Kidney epithelial cell (primary cell): ENCODE measurements around the gene IFT88. TPM values are rescaled to one million over a fixed set of nuclear protein-coding genes. Genes with fewer than 3 reads are reported as not detected.

ENCODE experiments used
- DNase-seq: peaks from one replicate; pipeline ENCODE4 v3.0.0-alpha.2; 2010; ENCODE audit warnings: low read depth
- H3K27me3 ChIP-seq: 2 replicates; pipeline ENCODE4 v1.6.0; 2011; ENCODE audit warnings: low read length; ENCODE audit not compliant: control insufficient read depth, insufficient read depth
- H3K36me3 ChIP-seq: 2 replicates; pipeline ENCODE4 v1.5.1; 2011; ENCODE audit warnings: low read length; ENCODE audit not compliant: control insufficient read depth, insufficient read depth
- H3K4me3 ChIP-seq: 2 replicates; pipeline ENCODE4 v1.5.1; 2011; ENCODE audit warnings: low read depth, mild to moderate bottlenecking, control low read depth, low read length
- CTCF ChIP-seq: IDR thresholded peaks from 2 replicates; pipeline ENCODE4 v1.5.1; 2011; ENCODE audit warnings: mild to moderate bottlenecking, moderate library complexity, low read length, control low read depth, inconsistent platforms; ENCODE audit not compliant: insufficient read depth, poor library complexity, severe bottlenecking
- total RNA-seq: library from RNA; depleted of rRNA; stranded (reverse); fragments of >200 nt; gene quantifications from 2 replicates; pipeline ENCODE4 v1.2.3, GENCODE V29; 2015

IFT88 gene
- total RNA-seq, 1 donor from 2014 or later, result 12.2 TPM

- H3K36me3 ChIP-seq, result no peaks in the 10 kb centered on the region
- H3K27me3 ChIP-seq, result peaks cover 19% of the 10 kb centered on the region
- no peak for DNase-seq
- no peak for TF ChIP-seq CTCF
- H3K4me3 ChIP-seq, result no peak overlapping the region
These were observed 150.0 kb downstream of the IFT88 start for GRCh38 chr13:20716951-20717350.

- peaks cover 19% of the 10 kb centered on the region for H3K27me3 ChIP-seq
- DNase-seq, result no peak
- no peaks in the 10 kb centered on the region for H3K36me3 ChIP-seq
- no peak overlapping the region for H3K4me3 ChIP-seq
- TF ChIP-seq CTCF, result no peak
These were observed 150.9 kb downstream of the IFT88 start for GRCh38 chr13:20717581-20718542.

GRCh38 chr13:20718958-20719566 lies 152.1 kb downstream of the IFT88 start:
- TF ChIP-seq CTCF, result no peak
- Histone ChIP-seq H3K27me3 (peaks cover 19% of the 10 kb centered on the region), H3K36me3 (no peaks in the 10 kb centered on the region), H3K4me3 (no peak overlapping the region)
- no peak for DNase-seq

GRCh38 chr13:20719783-20720182 lies 152.8 kb downstream of the IFT88 start:
- no peak for DNase-seq
- H3K36me3 ChIP-seq, result no peaks in the 10 kb centered on the region
- no peak for TF ChIP-seq CTCF

GRCh38 chr13:20720499-20720898 lies 153.5 kb downstream of the IFT88 start:
- Histone ChIP-seq H3K36me3 (no peaks in the 10 kb centered on the region), H3K4me3 (no peak overlapping the region), H3K27me3 (peaks cover 19% of the 10 kb centered on the region)
- no peak for TF ChIP-seq CTCF
- no peak for DNase-seq

More at GRCh38 chr13:20719783-20720182, 152.8 kb downstream of the IFT88 start:
- Histone ChIP-seq H3K27me3 (peaks cover 19% of the 10 kb centered on the region), H3K4me3 (no peak overlapping the region)
